K562 (cell line): Measurements from ENCODE around the gene G6PC3. TPM values are rescaled to one million over a fixed set of nuclear protein-coding genes. Genes with fewer than 3 reads are reported as not detected.

Source experiments
- BRD4 ChIP-seq: fragments of 200-600 bp; sonication (generic); IDR thresholded peaks from 2 replicates; pipeline ENCODE4 v1.6.1; 2017; ENCODE audit warnings: inconsistent platforms
- FOXA3 ChIP-seq, 2 experiments: fragments of 450-650 bp in 1 of 2; sonication (generic) in 1 of 2; formaldehyde crosslinking; IDR thresholded peaks in 1 of 2; conservative IDR thresholded peaks in 1 of 2; 2 replicates each; pipeline versions ENCODE4 v1.4.0 to v1.8.0; 2020 to 2022; ENCODE audit warnings: mild to moderate bottlenecking in 2 of 2, missing genetic modification reagents in 1 of 2
- FOXJ2 ChIP-seq: fragments of 200-800 bp; sonication (Bioruptor generic); IDR thresholded peaks from 2 replicates; pipeline ENCODE4 v1.6.1; 2016; ENCODE audit warnings: missing genetic modification characterization, missing compliant biosample characterization
- KLF1 ChIP-seq: fragments of 450-650 bp; IDR thresholded peaks from 2 replicates; pipeline ENCODE4 v1.6.1; 2016; ENCODE audit warnings: missing genetic modification characterization, missing compliant biosample characterization
- MNT ChIP-seq, 2 experiments: fragments of 450-650 bp; conservative IDR thresholded peaks; 2 replicates each; pipeline ENCODE4 v1.6.1; 2017; ENCODE audit warnings: mild to moderate bottlenecking in 2 of 2, moderate library complexity in 2 of 2
- PHB ChIP-seq: fragments of 250-450 bp; sonication (Bioruptor Pico); IDR thresholded peaks from 2 replicates; pipeline ENCODE4 v1.5.0; 2021
- SREBF2 ChIP-seq: sonication (generic); formaldehyde crosslinking; IDR thresholded peaks from 2 replicates; pipeline ENCODE4 v1.4.0; 2020; ENCODE audit warnings: mild to moderate bottlenecking, missing genetic modification reagents
- ZBTB33 ChIP-seq: sonication (generic); formaldehyde crosslinking; IDR thresholded peaks from 2 replicates; pipeline ENCODE4 v1.8.1; 2023; ENCODE audit warnings: mild to moderate bottlenecking, missing genetic modification reagents
- ZBTB49 ChIP-seq: sonication (generic); formaldehyde crosslinking; IDR thresholded peaks from 2 replicates; pipeline ENCODE4 v1.8.0; 2022; ENCODE audit warnings: missing genetic modification reagents, mild to moderate bottlenecking, borderline replicate concordance
- ZNF592 ChIP-seq: fragments of 450-650 bp; IDR thresholded peaks from 2 replicates; pipeline ENCODE4 v1.6.1; 2017; ENCODE audit warnings: antibody characterized with exemption, mild to moderate bottlenecking
- polyA plus RNA-seq, 8 experiments: library from polyadenylated mRNA; depleted of rRNA in 4 of 8; stranded (reverse) in 5 of 8; unstranded in 3 of 8; fragments of >200 nt; fragmentation: Nextera tagmentation in 2 of 8; fragmentation: Illumina TruSeq in 1 of 8; extraction: Ambion mirVana in 2 of 8; extraction: Trizol in 1 of 8; gene quantifications; 2 replicates each; pipeline versions ENCODE4 v1.2.1 to v1.2.3, GENCODE V29; 2011 to 2014; ENCODE audit warnings: inconsistent platforms in 1 of 8, missing spikeins in 1 of 8
- total RNA-seq, 7 experiments: library from RNA; depleted of rRNA in 6 of 7; stranded (reverse); fragments of >200 nt in 6 of 7; fragmentation: Illumina TruSeq in 2 of 7; extraction: Trizol in 2 of 7; gene quantifications; 2 replicates each; pipeline versions ENCODE4 v1.2.1 to v1.2.3, GENCODE V29; 2011 to 2021; ENCODE audit warnings: low replicate concordance in 1 of 7
- TF ChIP-seq, protein P1 (sequence below): fragments of 250-450 bp; sonication (Bioruptor Pico); IDR thresholded peaks from 2 replicates; pipeline ENCODE4 v1.4.0; 2020; ENCODE audit warnings: mild to moderate bottlenecking, moderate library complexity, borderline replicate concordance

The G6PC3 gene
- total and polyA plus RNA-seq, 9 of the 15 experiments (the other 6 are each of a cell fraction or from before 2014, with no cell fraction given), result 10.4 to 57.8 (median 31.1) TPM

DNA sequence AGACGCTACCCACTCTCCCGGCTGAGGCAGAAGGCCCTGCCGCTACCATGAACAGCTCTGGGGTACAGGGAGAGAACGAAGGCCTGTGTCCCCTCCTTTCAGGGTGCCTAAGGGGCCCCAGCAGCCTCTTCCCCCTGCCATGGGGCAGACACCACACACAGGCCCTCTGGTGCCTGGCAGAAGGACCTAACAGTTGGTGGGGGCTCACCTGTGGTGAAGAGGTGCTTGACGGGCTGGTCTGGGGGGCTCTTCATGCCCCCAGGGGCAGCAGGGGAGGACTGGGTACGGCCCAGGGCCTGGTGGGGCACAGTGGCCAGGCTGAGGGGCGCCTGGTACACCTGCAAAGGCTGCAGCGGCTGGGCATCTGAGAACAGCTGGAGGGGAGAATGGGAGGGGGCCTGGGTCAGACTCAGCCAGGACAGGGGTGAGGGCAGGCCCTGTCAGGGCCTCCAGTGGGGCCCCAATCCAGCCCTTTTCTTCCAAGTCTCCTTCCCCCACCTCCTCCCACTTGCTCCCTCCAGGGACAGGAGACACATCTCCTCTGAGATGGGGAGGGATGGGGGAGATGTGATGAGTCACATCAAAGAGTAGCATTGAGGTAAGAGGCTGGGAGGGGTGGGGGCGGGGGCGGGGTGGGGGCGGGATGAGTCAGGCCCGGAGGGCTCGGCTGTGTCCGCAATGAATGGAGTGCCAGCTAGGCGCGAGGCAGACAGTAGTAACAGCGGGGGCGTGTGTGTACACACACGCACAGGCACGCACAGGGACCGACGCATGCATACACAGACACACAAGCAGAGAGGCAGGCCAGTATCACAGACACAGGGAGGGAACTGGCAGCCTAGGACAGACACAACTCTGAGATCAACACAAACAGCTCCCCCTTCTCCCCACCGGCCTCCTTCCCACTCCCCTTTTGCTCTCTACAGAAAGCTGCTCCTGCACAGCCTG, 16.1 kb downstream of the G6PC3 start (continued):
- TF ChIP-seq, protein P1, sequence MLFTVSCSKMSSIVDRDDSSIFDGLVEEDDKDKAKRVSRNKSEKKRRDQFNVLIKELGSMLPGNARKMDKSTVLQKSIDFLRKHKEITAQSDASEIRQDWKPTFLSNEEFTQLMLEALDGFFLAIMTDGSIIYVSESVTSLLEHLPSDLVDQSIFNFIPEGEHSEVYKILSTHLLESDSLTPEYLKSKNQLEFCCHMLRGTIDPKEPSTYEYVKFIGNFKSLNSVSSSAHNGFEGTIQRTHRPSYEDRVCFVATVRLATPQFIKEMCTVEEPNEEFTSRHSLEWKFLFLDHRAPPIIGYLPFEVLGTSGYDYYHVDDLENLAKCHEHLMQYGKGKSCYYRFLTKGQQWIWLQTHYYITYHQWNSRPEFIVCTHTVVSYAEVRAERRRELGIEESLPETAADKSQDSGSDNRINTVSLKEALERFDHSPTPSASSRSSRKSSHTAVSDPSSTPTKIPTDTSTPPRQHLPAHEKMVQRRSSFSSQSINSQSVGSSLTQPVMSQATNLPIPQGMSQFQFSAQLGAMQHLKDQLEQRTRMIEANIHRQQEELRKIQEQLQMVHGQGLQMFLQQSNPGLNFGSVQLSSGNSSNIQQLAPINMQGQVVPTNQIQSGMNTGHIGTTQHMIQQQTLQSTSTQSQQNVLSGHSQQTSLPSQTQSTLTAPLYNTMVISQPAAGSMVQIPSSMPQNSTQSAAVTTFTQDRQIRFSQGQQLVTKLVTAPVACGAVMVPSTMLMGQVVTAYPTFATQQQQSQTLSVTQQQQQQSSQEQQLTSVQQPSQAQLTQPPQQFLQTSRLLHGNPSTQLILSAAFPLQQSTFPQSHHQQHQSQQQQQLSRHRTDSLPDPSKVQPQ (CRISPR knock-in tag), result no peak
- TF ChIP-seq KLF1 (tag) (no peak), PHB (CRISPR knock-in tag) (no peak), ZBTB49 (CRISPR knock-in tag) (no peak), ZBTB33 (CRISPR knock-in tag) (no peak), ZNF592 (peak; percentile 52), BRD4 (no peak), MNT (conservative IDR thresholded peaks at IDR 0.05) (peak; percentile 76 to 78), FOXJ2 (tag) (no peak), SREBF2 (CRISPR knock-in tag) (no peak), FOXA3 (CRISPR knock-in tag; conservative IDR thresholded peaks at IDR 0.05 in 1 of 2, IDR thresholded peaks at IDR 0.05 in 1 of 2) (peak in 1 of 2 experiments; percentile 86; a peak in 2 of 4 replicates)
